Measurements from ENCODE around the gene KSR1. TPM values are rescaled to one million over a fixed set of nuclear protein-coding genes. Genes with fewer than 3 reads are reported as not detected.

Gene KSR1
- total and polyA plus RNA-seq, 9 of the 15 experiments (the other 6 are each of a cell fraction or from before 2014, with no cell fraction given): 1.4 to 51.7 (median 18.4) TPM

DNA sequence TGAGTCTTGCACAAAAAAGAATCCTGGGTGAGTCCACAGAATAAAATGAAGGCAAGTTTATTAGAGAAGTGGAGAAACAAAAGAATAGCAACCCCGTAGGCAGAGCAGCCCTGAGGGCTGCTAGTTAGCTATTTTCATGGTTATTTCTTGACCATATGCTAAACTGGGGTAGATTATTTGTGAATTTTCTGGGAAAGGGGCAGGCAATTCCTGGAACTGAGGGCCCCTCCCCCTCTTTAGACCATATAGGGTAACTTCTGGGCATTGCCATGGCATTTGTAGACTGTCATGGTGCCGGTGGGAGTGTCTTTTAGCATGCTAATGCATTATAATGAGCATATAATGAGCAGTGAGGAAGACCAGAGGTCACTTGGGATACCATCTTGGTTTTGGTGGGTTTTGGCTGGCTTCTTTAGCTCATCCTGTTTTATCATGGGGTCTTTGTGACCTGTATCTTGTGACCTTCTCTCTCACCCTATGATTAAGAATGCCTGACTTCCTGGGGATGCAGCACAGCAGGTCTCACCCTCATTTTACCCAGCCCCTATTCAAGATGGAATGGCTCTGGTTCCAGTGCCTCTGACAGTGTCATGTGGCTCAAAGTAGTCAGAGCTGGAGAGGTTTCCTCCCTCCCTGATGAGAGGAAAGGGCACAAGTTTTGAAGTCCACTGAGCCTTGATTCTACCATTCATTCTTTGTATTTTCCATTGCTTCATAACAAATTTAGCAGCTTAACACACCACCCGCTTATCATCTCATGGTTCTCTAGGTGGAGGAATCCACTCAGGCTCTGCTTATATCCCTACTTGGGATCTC lies 119.1 kb downstream of the KSR1 start (continued):
- no peak for TF ChIP-seq CEBPZ (IDR thresholded peaks at IDR 0.05; ENCODE audit: borderline replicate concordance, low read depth, low read length)
- no peak for TF ChIP-seq ATF2 (CRISPR knock-in tag; IDR thresholded peaks at IDR 0.05)
- TF ChIP-seq SMAD2 (IDR thresholded peaks at IDR 0.05; ENCODE audit: low read depth, low read length): no peak
- TF ChIP-seq ZNF232 (CRISPR knock-in tag; IDR thresholded peaks at IDR 0.05): no peak
- TF ChIP-seq CREB5 (CRISPR knock-in tag; IDR thresholded peaks at IDR 0.05): peak; percentile 72; the same call in 1 of the 2 replicates
- TF ChIP-seq ZSCAN32 (CRISPR knock-in tag; IDR thresholded peaks at IDR 0.05): peak; percentile 84
- peak; percentile 98 for TF ChIP-seq ZNF76 (CRISPR knock-in tag; IDR thresholded peaks at IDR 0.05; ENCODE audit: borderline replicate concordance)
- peak; percentile 98 for TF ChIP-seq ZNF395 (CRISPR knock-in tag; IDR thresholded peaks at IDR 0.05)
- no peak for TF ChIP-seq POLR3A (IDR thresholded peaks at IDR 0.05; ENCODE audit: borderline replicate concordance, extremely low read depth, insufficient read depth, insufficient read length)
- peak; percentile 92 for TF ChIP-seq ZNF175 (CRISPR knock-in tag; IDR thresholded peaks at IDR 0.05; ENCODE audit: low read depth)
- TF ChIP-seq, protein P1, sequence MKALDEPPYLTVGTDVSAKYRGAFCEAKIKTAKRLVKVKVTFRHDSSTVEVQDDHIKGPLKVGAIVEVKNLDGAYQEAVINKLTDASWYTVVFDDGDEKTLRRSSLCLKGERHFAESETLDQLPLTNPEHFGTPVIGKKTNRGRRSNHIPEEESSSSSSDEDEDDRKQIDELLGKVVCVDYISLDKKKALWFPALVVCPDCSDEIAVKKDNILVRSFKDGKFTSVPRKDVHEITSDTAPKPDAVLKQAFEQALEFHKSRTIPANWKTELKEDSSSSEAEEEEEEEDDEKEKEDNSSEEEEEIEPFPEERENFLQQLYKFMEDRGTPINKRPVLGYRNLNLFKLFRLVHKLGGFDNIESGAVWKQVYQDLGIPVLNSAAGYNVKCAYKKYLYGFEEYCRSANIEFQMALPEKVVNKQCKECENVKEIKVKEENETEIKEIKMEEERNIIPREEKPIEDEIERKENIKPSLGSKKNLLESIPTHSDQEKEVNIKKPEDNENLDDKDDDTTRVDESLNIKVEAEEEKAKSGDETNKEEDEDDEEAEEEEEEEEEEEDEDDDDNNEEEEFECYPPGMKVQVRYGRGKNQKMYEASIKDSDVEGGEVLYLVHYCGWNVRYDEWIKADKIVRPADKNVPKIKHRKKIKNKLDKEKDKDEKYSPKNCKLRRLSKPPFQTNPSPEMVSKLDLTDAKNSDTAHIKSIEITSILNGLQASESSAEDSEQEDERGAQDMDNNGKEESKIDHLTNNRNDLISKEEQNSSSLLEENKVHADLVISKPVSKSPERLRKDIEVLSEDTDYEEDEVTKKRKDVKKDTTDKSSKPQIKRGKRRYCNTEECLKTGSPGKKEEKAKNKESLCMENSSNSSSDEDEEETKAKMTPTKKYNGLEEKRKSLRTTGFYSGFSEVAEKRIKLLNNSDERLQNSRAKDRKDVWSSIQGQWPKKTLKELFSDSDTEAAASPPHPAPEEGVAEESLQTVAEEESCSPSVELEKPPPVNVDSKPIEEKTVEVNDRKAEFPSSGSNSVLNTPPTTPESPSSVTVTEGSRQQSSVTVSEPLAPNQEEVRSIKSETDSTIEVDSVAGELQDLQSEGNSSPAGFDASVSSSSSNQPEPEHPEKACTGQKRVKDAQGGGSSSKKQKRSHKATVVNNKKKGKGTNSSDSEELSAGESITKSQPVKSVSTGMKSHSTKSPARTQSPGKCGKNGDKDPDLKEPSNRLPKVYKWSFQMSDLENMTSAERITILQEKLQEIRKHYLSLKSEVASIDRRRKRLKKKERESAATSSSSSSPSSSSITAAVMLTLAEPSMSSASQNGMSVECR (CRISPR knock-in tag; IDR thresholded peaks at IDR 0.05): no peak
- TF ChIP-seq ARID2 (IDR thresholded peaks at IDR 0.05): no peak
- no peak for TF ChIP-seq BDP1 (IDR thresholded peaks at IDR 0.05; ENCODE audit: insufficient read depth, insufficient read length)
- peak; percentile 90; the same call in 1 of the 2 replicates for TF ChIP-seq HMG20B (CRISPR knock-in tag; IDR thresholded peaks at IDR 0.05)
